RPMI7951 (cell line): ENCODE results near the gene FREM2. TPM values are rescaled to one million over a fixed set of nuclear protein-coding genes. Genes with fewer than 3 reads are reported as not detected.
A peak's percentile ranks its signal among the peaks of the same experiment; 100 is the strongest.

ENCODE experiments used
- DNase-seq: peaks from one replicate; pipeline ENCODE4 v3.0.0-alpha.2; 2012; ENCODE audit warnings: low read depth
- total RNA-seq: library from RNA; depleted of rRNA; stranded (reverse); fragments of >200 nt; shearing (Covaris generic); gene quantifications from 2 replicates; pipeline ENCODE4 v1.2.3, GENCODE V29; 2014

Gene FREM2
- total RNA-seq, 1 experiment from 2014 or later: 0.36 TPM

- peak; percentile 8 for DNase-seq
These were observed 802 bp upstream of the FREM2 start for GRCh38 chr13:38685974-38686576.

DNA sequence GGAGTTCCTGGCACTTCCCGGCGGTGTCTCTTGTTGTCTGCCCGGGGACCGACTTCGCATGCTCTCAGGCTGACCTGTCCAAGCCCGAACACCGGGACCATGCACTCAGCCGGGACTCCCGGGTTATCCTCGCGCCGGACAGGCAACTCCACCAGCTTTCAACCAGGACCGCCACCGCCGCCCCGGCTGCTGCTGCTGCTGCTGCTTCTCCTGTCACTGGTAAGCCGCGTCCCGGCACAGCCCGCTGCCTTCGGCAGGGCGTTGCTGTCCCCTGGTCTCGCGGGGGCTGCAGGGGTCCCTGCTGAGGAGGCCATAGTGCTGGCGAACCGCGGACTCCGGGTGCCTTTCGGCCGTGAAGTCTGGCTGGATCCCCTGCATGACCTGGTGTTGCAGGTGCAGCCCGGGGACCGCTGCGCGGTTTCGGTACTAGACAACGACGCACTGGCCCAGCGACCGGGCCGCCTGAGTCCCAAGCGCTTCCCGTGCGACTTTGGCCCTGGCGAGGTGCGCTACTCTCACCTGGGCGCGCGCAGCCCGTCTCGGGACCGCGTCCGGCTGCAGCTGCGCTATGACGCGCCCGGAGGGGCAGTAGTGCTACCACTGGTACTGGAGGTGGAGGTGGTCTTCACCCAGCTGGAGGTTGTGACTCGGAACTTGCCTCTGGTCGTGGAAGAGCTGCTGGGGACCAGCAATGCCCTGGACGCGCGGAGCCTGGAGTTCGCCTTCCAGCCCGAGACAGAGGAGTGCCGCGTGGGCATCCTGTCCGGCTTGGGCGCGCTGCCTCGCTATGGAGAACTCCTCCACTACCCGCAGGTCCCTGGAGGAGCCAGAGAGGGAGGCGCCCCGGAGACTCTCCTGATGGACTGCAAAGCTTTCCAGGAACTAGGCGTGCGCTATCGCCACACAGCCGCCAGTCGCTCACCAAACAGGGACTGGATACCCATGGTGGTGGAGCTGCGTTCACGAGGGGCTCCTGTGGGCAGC is 661 bp downstream of the FREM2 start:
- DNase-seq: no peak

DNA sequence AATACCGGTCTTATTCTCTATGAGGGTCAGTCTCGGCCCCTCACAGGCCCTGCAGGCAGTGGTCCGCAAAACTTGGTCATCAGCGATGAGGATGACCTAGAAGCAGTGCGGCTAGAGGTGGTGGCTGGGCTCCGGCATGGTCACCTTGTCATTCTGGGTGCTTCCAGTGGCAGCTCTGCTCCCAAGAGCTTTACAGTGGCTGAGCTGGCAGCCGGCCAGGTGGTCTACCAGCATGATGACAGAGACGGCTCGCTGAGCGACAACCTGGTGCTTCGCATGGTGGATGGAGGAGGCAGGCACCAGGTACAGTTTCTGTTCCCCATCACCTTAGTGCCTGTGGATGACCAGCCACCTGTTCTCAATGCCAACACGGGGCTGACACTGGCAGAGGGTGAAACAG is 1.8 kb downstream of the FREM2 start:
- no peak for DNase-seq

DNA sequence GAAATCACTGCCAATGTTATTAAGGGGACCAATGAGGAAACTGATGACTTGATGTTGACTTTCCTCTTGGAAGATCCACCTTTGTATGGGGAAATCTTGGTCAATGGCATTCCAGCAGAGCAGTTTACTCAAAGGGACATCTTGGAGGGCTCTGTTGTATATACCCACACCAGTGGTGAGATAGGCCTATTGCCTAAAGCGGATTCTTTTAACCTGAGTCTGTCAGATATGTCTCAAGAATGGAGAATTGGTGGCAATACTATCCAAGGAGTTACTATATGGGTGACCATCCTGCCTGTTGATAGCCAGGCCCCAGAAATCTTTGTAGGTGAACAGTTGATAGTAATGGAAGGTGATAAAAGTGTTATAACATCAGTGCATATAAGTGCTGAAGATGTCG is 3.4 kb downstream of the FREM2 start:
- DNase-seq: no peak

GRCh38 chr13:38693168-38693567 is 6.3 kb downstream of the FREM2 start:
- DNase-seq: no peak

DNA sequence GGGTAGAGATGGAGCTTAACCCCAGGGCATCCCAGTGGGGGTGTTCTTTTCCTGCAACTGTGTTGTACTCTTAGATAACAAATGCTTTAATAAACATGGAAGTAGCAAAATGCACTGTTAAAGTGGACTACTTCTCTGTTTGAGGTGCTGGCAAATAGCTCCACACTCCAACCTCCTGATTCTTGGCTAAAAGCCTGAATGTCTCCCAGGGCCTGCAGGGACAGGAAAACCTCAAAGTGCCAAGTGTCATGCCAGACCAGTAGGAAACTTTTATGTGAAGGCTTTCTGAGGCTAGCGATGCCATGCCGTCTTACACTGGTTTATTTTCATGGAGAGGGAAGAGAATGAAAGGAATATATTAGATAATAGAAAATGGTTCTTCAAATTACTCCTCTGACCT is 6.8 kb downstream of the FREM2 start:
- no peak for DNase-seq

DNA sequence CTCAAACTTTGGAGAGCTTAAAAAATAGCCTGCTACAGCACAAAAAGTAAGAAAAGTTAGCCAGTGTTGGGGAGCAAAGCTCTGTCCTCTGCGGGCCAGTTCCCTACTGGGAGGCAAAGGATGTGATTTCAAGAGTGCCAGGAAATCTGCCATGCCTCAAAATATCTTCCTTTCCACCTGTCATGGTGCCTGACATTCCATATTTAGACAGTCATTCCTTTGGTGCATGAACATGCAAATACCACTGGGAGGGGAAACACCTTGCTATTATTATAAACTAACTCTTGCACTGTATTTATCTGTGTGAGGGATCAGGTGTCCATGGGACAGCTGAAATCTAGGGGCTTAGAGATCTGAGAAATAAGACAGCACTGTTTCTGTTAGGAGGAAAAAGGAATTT is 10.3 kb downstream of the FREM2 start:
- DNase-seq: no peak

- DNase-seq: no peak
These were observed 10.9 kb downstream of the FREM2 start for GRCh38 chr13:38697628-38698333.

- no peak for DNase-seq
These were observed 13.2 kb downstream of the FREM2 start for GRCh38 chr13:38700051-38700450.

DNA sequence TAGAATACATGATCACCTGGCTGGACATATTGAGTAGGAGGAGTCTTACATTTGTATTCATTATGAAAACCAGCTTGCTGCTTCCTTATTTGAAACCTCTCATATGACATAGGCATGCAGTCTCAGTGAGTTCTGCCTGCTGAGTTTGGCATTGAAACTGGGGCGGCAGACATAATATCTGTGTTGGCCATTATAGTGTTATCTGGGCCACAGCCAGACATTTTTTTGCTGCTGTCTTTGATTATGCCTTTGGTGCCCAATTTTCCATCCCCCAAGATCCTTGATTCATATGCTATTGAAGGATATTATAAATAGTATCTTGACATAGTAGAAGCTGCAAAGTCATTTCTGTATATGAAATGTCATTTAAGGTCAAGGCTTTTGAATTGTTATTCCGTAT is 15.8 kb downstream of the FREM2 start:
- no peak for DNase-seq

GRCh38 chr13:38703255-38703654 is 16.4 kb downstream of the FREM2 start:
- DNase-seq: no peak

- no peak for DNase-seq
These were observed 18.5 kb downstream of the FREM2 start for GRCh38 chr13:38705365-38705764.

GRCh38 chr13:38707460-38707859 is 20.6 kb downstream of the FREM2 start:
- DNase-seq: no peak

- no peak for DNase-seq
These were observed 26.2 kb downstream of the FREM2 start for GRCh38 chr13:38713046-38713445.

- DNase-seq: no peak
These were observed 31.5 kb downstream of the FREM2 start for GRCh38 chr13:38718374-38718773.

DNA sequence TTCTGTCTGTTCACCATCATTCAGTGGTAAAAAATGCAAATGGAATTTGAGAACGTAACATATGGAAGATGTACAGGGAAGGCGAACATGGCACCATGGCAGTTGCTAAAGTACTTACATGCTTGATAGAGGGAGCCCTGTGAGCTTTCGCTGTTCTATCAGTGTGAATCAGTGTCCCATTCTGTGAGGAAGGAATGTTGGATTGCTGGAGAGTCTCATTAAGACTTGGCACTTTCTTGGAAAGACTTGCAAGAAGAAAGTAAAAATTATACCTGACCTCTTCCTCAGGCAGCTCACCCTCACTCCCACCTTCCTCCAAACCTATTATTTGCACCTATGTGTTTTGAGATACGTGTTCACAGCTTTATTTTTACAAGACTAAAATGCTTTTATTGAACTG is 43.5 kb downstream of the FREM2 start:
- no peak for DNase-seq

GRCh38 chr13:38733146-38733545 is 46.3 kb downstream of the FREM2 start:
- no peak for DNase-seq

GRCh38 chr13:38735665-38736440 is 49.0 kb downstream of the FREM2 start:
- no peak for DNase-seq

DNA sequence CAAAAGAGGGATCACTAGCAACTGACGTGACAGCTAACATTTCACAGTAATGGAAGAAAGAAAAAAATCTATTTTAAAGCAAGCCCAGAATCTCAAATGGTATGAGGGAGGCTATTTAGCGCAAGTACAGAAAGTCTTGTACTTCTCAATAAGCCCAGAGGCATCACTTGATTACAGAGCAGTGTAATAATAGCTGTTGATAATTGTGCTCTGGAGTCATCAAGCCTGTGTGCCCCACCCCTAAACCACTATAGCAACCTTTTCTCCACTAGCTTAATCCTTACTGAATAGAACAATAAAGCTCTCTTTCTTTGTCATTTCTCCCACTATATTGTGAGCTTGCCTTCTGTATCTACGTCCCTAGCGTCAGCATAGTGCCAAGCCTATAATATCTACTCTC is 56.6 kb downstream of the FREM2 start:
- DNase-seq: no peak

DNA sequence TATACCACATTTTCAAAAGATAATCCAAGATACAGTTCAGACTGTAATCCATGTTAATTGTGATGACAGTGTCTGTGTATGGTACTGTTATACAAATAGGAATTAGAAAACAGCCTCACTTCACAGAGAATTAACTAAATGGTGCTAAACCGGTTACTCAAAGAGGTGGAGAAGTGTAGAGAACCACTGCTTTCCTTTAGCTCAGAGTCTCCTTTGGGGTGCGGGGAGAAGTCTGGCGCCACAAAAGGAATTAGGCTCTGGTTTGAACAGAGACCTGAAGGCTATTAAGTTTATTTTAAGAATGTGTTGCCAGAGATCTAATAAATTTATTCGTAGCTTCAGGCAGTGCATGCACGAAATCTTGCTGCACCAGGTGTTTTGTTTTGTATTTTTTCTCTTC is 65.8 kb downstream of the FREM2 start:
- DNase-seq: no peak

- DNase-seq: no peak
These were observed 67.0 kb downstream of the FREM2 start for GRCh38 chr13:38753878-38754277.

DNA sequence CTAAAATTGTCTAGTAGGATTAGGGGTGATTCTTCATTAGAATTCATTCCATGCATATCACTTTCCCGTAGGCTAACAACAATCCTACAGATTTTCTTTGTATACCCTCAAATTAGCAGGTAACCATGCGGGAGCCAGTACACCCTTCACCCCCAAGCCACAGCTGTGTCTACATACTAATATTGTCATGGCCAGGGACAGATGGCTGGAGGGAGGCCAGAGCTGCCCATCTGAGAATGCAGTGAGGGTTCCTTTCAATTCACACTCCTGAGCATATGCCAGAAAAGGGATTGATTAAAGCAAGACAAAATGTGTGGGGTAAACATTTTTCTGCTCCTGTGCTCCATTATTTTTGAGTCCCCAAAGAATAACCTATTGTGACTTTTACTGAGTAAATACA is 68.9 kb downstream of the FREM2 start:
- DNase-seq: no peak
